K562 (cell line): ENCODE results near the gene CEP170. TPM values are rescaled to one million over a fixed set of nuclear protein-coding genes. Genes with fewer than 3 reads are reported as not detected.
A peak's percentile ranks its signal among the peaks of the same experiment; 100 is the strongest.

ENCODE experiments used
- AFF4 ChIP-seq: sonication (generic); formaldehyde crosslinking; IDR thresholded peaks from 2 replicates; pipeline ENCODE4 v1.8.0; 2023; ENCODE audit warnings: mild to moderate bottlenecking, missing genetic modification reagents
- CBX2 ChIP-seq: fragments of 200-600 bp; sonication (generic); IDR thresholded peaks from one replicate; pipeline ENCODE4 v1.6.1; 2012; ENCODE audit warnings: mild to moderate bottlenecking, low read length, inconsistent platforms; ENCODE audit not compliant: insufficient read depth, poor library complexity, severe bottlenecking
- CHAMP1 ChIP-seq: fragments of 450-650 bp; IDR thresholded peaks from 2 replicates; pipeline ENCODE4 v1.6.1; 2016; ENCODE audit warnings: mild to moderate bottlenecking
- CUX1 ChIP-seq: fragments of 200-800 bp; sonication (Bioruptor generic); IDR thresholded peaks from 2 replicates; pipeline ENCODE4 v1.6.1; 2016; ENCODE audit warnings: missing genetic modification characterization, missing compliant biosample characterization
- GATA2 ChIP-seq: sonication (generic); formaldehyde crosslinking; IDR thresholded peaks from 2 replicates; pipeline ENCODE4 v1.4.0; 2020; ENCODE audit warnings: mild to moderate bottlenecking, missing genetic modification reagents
- MBD1 ChIP-seq: fragments of 250-450 bp; sonication (Bioruptor Pico); IDR thresholded peaks from 2 replicates; pipeline ENCODE4 v1.8.0; 2022; ENCODE audit warnings: inconsistent platforms
- PHF8 ChIP-seq: fragments of 200-600 bp; sonication (generic); IDR thresholded peaks from 2 replicates; pipeline ENCODE4 v1.6.1; 2012; ENCODE audit warnings: mixed run types, mild to moderate bottlenecking, inconsistent platforms, low read length, moderate library complexity, borderline replicate concordance
- RBBP5 ChIP-seq: fragments of 200-600 bp; sonication (generic); IDR thresholded peaks from 2 replicates; pipeline ENCODE4 v1.6.1; 2012; ENCODE audit warnings: borderline replicate concordance, mild to moderate bottlenecking, low read length, control low read depth, inconsistent platforms; ENCODE audit not compliant: insufficient read depth, poor library complexity, severe bottlenecking
- ZNF384 ChIP-seq: IDR thresholded peaks from 2 replicates; pipeline ENCODE4 v1.6.1; 2012; ENCODE audit warnings: low read depth, low read length, improper control_type of control experiment
- polyA plus RNA-seq, 8 experiments: library from polyadenylated mRNA; depleted of rRNA in 4 of 8; stranded (reverse) in 5 of 8; unstranded in 3 of 8; fragments of >200 nt; fragmentation: Nextera tagmentation in 2 of 8; fragmentation: Illumina TruSeq in 1 of 8; extraction: Ambion mirVana in 2 of 8; extraction: Trizol in 1 of 8; gene quantifications; 2 replicates each; pipeline versions ENCODE4 v1.2.1 to v1.2.3, GENCODE V29; 2011 to 2014; ENCODE audit warnings: inconsistent platforms in 1 of 8, missing spikeins in 1 of 8
- total RNA-seq, 7 experiments: library from RNA; depleted of rRNA in 6 of 7; stranded (reverse); fragments of >200 nt in 6 of 7; fragmentation: Illumina TruSeq in 2 of 7; extraction: Trizol in 2 of 7; gene quantifications; 2 replicates each; pipeline versions ENCODE4 v1.2.1 to v1.2.3, GENCODE V29; 2011 to 2021; ENCODE audit warnings: low replicate concordance in 1 of 7

Gene CEP170
- total and polyA plus RNA-seq, 9 of the 15 experiments (the other 6 are each of a cell fraction or from before 2014, with no cell fraction given): 22.6 to 110 (median 68.5) TPM

DNA sequence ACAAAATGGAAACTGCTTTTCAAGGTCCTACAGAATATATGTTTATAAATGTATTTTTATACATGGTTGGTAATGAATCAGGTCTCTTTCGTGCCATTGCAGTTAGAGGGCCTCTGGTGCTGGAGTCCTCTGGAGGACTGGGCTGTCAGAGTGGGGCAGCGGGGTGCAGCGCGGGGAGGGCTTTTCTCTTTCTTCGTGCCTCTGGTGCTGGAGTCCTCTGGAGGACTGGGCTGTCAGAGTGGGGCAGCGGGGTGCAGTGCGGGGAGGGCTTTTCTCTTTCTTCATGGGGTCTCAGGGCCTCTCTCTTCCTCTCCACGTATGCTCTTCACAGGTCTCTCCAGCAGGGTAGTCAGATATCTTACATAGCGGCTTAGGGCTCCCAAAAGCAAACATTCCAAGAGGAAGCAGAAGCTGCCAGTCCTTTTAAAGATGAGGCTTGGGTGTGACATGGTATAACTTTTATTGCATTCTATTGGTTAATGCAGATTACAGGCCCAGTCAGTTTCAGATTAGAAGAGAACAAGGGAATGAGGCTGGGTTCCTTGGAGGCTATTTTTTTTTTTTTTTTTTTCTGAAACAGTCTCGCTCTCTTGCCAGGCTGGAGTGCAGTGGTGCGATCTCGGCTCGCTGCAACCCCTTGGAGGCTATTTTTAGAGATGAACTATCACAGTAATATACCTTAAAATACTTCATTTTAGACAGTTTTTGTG is 13.8 kb upstream of the CEP170 start (continued):
- no peak for TF ChIP-seq AFF4 (CRISPR knock-in tag)
- TF ChIP-seq PHF8: peak; percentile 12; the same call in 1 of the 2 replicates
- TF ChIP-seq CUX1: 0 out of 2 replicates have a peak, but pooled peaks have one; percentile 20
- TF ChIP-seq CBX2: no peak
- no peak for TF ChIP-seq CHAMP1
- TF ChIP-seq ZNF384: peak; percentile 49; the same call in 1 of the 2 replicates
- no peak for TF ChIP-seq GATA2
- TF ChIP-seq RBBP5: peak; percentile 20
- 0 out of 2 replicates have a peak, but pooled peaks have one; percentile 25 for TF ChIP-seq MBD1 (CRISPR knock-in tag)
